ENCODE data around the gene KIF5C.

- TF ChIP-seq CTCF (IDR thresholded peaks at IDR 0.05 in 4 of 5, conservative IDR thresholded peaks at IDR 0.05 in 1 of 5) (no peak), POLR2A (IDR thresholded peaks at IDR 0.05) (no peak)
Observed at GRCh38 chr2:148866091-148866490, 8.9 kb upstream of the KIF5C start.

Data from gastrocnemius medialis (tissue), 4 donors.